Daoy (cell line): ENCODE data around the gene EIF2A. TPM values are rescaled to one million over a fixed set of nuclear protein-coding genes. Genes with fewer than 3 reads are reported as not detected.
"Not testable (repeated sequence)": the region's sequence is repeated elsewhere in the genome, so short reads cannot be mapped to it uniquely, and the experiment has no call there.

Experiments used
- DNase-seq: peaks from one replicate; pipeline ENCODE4 v3.0.0-alpha.2; 2015; ENCODE audit warnings: low read depth
- total RNA-seq: library from RNA; depleted of rRNA; stranded (reverse); fragments of >200 nt; shearing (Covaris generic); gene quantifications from 2 replicates; pipeline ENCODE4 v1.2.3, GENCODE V29; 2014

EIF2A gene
- total RNA-seq, 1 experiment from 2014 or later = 228 TPM

- peak; percentile 14 for DNase-seq
Observed at GRCh38 chr3:150600647-150601530, 54.3 kb downstream of the EIF2A start.

GRCh38 chr3:150602426-150603152 is 56.0 kb downstream of the EIF2A start:
- DNase-seq = no peak

GRCh38 chr3:150603153-150603979 is 56.8 kb downstream of the EIF2A start, which contains the start of gene SELENOT:
Gene SELENOT (plus strand): TSS chr3:150603321. CDS start chr3:150603363, 42 bp downstream.
- DNase-seq = peak; percentile 99

- DNase-seq = no peak
Observed at GRCh38 chr3:150603980-150604319, 57.4 kb downstream of the EIF2A start.

GRCh38 chr3:150605998-150606641 is 59.5 kb downstream of the EIF2A start:
- DNase-seq = no peak

- DNase-seq = no peak
Observed at GRCh38 chr3:150607267-150608065, 60.9 kb downstream of the EIF2A start.

GRCh38 chr3:150609988-150610387 is 63.4 kb downstream of the EIF2A start:
- no peak for DNase-seq

GRCh38 chr3:150610785-150611184 is 64.2 kb downstream of the EIF2A start:
- no peak for DNase-seq

GRCh38 chr3:150611666-150612065 is 65.1 kb downstream of the EIF2A start:
- no peak for DNase-seq

GRCh38 chr3:150612494-150612893 is 65.9 kb downstream of the EIF2A start:
- DNase-seq = no peak

- DNase-seq = no peak
Observed at GRCh38 chr3:150613034-150613433, 66.4 kb downstream of the EIF2A start.

GRCh38 chr3:150613709-150614480 is 67.3 kb downstream of the EIF2A start:
- no peak for DNase-seq

GRCh38 chr3:150620002-150620689 is 73.6 kb downstream of the EIF2A start:
- no peak for DNase-seq

- not testable (repeated sequence) for DNase-seq
Observed at GRCh38 chr3:150622955-150623354, 76.4 kb downstream of the EIF2A start.

GRCh38 chr3:150623945-150624344 is 77.4 kb downstream of the EIF2A start:
- DNase-seq = peak; percentile 11

- DNase-seq = no peak
Observed at GRCh38 chr3:150626148-150626930, 79.8 kb downstream of the EIF2A start.

- DNase-seq = no peak
Observed at GRCh38 chr3:150627557-150627956, 81.0 kb downstream of the EIF2A start.

- DNase-seq = no peak
Observed at GRCh38 chr3:150631515-150632221, 85.1 kb downstream of the EIF2A start.
